ENCODE results near the gene NANOS3.

NANOS3 gene

GRCh38 chr19:13843104-13843921 is 33.6 kb upstream of the NANOS3 start:
- no peak for DNase-seq (ENCODE audit: low read depth)
- peak overlapping the region; percentile 64 for H3K4me3 ChIP-seq (ENCODE audit: control insufficient read depth, low read depth, low read length)
- no peak for TF ChIP-seq CTCF (IDR thresholded peaks at IDR 0.05; ENCODE audit: control insufficient read depth, insufficient read depth, low read depth, low read length, missing control alignments)

- TF ChIP-seq CTCF (IDR thresholded peaks at IDR 0.05; ENCODE audit: control insufficient read depth, insufficient read depth, low read depth, low read length, missing control alignments) = no peak
- H3K4me3 ChIP-seq (ENCODE audit: control insufficient read depth, low read depth, low read length) = no peak overlapping the region
- no peak for DNase-seq (ENCODE audit: low read depth)
Measured at GRCh38 chr19:13844130-13844631, 32.8 kb upstream of the NANOS3 start.

GRCh38 chr19:13846557-13847406 is 30.2 kb upstream of the NANOS3 start:
- no peak for TF ChIP-seq CTCF (IDR thresholded peaks at IDR 0.05; ENCODE audit: control insufficient read depth, insufficient read depth, low read depth, low read length, missing control alignments)
- peak overlapping the region; percentile 60 for H3K4me3 ChIP-seq (ENCODE audit: control insufficient read depth, low read depth, low read length)
- no peak for DNase-seq (ENCODE audit: low read depth)

GRCh38 chr19:13847407-13848339 is 29.3 kb upstream of the NANOS3 start:
- TF ChIP-seq CTCF (IDR thresholded peaks at IDR 0.05; ENCODE audit: control insufficient read depth, insufficient read depth, low read depth, low read length, missing control alignments) = peak; percentile 12
- DNase-seq (ENCODE audit: low read depth) = no peak
- H3K4me3 ChIP-seq (ENCODE audit: control insufficient read depth, low read depth, low read length) = peak overlapping the region; percentile 60

- no peak for TF ChIP-seq CTCF (IDR thresholded peaks at IDR 0.05; ENCODE audit: control insufficient read depth, insufficient read depth, low read depth, low read length, missing control alignments)
- DNase-seq (ENCODE audit: low read depth) = no peak
- H3K4me3 ChIP-seq (ENCODE audit: control insufficient read depth, low read depth, low read length) = no peak overlapping the region
Measured at GRCh38 chr19:13848340-13848677, 28.6 kb upstream of the NANOS3 start.

All from AG09309 (cell line).